IgD-negative memory B cell (primary cell): ENCODE results near the gene PGS1. TPM values are rescaled to one million over a fixed set of nuclear protein-coding genes. Genes with fewer than 3 reads are reported as not detected.

ENCODE experiments used
- H3K27ac Mint-ChIP-seq, 3 donors: one replicate each; pipeline ENCODE4 v1.8.0; 2020 to 2022; ENCODE audit warnings: mild to moderate bottlenecking in 3 of 3, mixed read lengths in 3 of 3, moderate library complexity in 1 of 3
- H3K27me3 Mint-ChIP-seq: one replicate; pipeline ENCODE4 v1.8.0; 2021; ENCODE audit warnings: mixed read lengths
- H3K36me3 Mint-ChIP-seq: one replicate; pipeline ENCODE4 v1.8.0; 2020; ENCODE audit warnings: mild to moderate bottlenecking, mixed read lengths
- H3K4me1 Mint-ChIP-seq, 3 donors: one replicate each; pipeline ENCODE4 v1.8.0; 2020 to 2022; ENCODE audit warnings: mixed read lengths in 3 of 3, mild to moderate bottlenecking in 1 of 3
- H3K4me3 Mint-ChIP-seq, 4 donors: one replicate each; pipeline ENCODE4 v1.8.0; 2020 to 2022; ENCODE audit warnings: mild to moderate bottlenecking in 4 of 4, mixed read lengths in 4 of 4, moderate library complexity in 3 of 4
- H3K9me3 Mint-ChIP-seq, 3 donors: one replicate each; pipeline ENCODE4 v1.8.0; 2020 to 2021; ENCODE audit warnings: mixed read lengths in 3 of 3, mild to moderate bottlenecking in 1 of 3
- polyA plus RNA-seq: library from polyadenylated mRNA; unstranded; fragments of 300-500 nt; fragmentation: Illumina TruSeq; gene quantifications from one replicate; pipeline ENCODE4 v1.2.3, GENCODE V29; 2021

PGS1 gene
- polyA plus RNA-seq, 1 donor from 2014 or later: 49.7 TPM

GRCh38 chr17:78437508-78438169 lies 59.2 kb downstream of the PGS1 start:
- Mint-ChIP-seq H3K27ac (peak overlapping the region; percentile 43 to 88 (median 78)), H3K9me3 (no peaks in the 10 kb centered on the region), H3K4me1 (peaks cover 0 to 5% (median 3%) of the 10 kb centered on the region in 3 donors), H3K36me3 (no peaks in the 10 kb centered on the region), H3K4me3 (peak overlapping the region in 2 of 4 donors; percentile 44 to 78), H3K27me3 (peaks cover 8% of the 10 kb centered on the region)

DNA sequence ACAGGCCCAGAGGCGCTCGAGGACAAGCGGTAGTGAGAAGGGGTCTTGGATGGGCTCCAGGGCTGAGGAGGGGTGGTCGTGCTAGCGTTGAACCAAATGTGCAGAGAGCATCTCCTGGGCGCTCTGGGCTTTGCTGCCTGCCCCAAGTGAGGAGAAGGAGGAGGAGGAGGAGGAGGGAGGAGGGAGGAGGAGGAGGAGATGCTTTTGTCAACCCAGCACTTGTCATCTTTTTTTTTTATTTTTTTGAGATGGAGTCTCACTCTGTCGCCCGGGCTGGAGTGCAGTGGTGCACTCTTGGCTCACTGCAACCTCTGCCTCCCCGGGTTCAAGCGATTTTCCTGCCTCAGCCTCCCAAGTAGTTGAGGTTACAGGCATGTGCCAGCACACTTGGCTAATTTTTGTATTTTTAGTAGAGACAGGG lies 59.8 kb downstream of the PGS1 start:
- H3K27me3 Mint-ChIP-seq: peaks cover 8% of the 10 kb centered on the region
- H3K27ac Mint-ChIP-seq: peak overlapping the region in 2 of 3 donors; percentile 87 to 93
- H3K9me3 Mint-ChIP-seq: no peaks in the 10 kb centered on the region
- H3K4me1 Mint-ChIP-seq: peaks cover 0 to 5% (median 3%) of the 10 kb centered on the region in 3 donors
- H3K4me3 Mint-ChIP-seq: peak overlapping the region in 2 of 4 donors; percentile 17 to 77
- H3K36me3 Mint-ChIP-seq: no peaks in the 10 kb centered on the region

DNA sequence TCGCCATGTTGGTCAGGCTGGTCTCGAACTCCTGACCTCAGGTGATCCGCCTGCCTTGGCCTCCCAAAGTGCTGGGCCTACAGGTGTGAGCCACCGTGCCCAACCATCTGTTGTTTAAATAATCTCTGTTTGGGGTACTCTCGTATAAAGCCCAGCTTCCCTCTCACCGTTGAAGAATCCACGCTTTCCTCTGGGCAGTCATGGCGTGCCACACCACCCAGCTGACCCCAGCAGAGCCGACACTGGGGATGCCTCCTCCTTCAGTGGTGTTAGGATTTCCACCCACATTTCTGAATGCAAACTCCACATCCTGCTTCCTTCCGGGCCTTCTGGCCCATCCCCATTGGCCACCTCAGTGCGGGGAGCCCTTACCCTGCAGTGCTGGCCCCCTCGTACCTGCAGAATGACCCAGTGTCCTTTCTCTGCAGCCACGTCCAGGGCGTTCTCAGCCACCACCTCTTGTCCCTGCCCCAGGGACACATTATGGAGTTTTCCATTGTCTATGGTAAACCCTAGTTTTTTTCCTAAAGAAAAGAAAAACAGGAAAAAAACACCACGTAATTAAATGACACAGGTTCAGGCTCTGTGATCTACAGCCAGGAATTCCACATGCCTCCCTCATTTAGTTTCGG lies 60.4 kb downstream of the PGS1 start:
- H3K4me3 Mint-ChIP-seq: peak overlapping the region in 3 of 4 donors; percentile 30 to 79 (median 70)
- H3K27ac Mint-ChIP-seq: peak overlapping the region; percentile 63 to 93 (median 87)
- H3K27me3 Mint-ChIP-seq: peaks cover 8% of the 10 kb centered on the region
- no peaks in the 10 kb centered on the region for H3K36me3 Mint-ChIP-seq
- no peaks in the 10 kb centered on the region for H3K9me3 Mint-ChIP-seq
- peaks cover 0 to 5% (median 3%) of the 10 kb centered on the region in 3 donors for H3K4me1 Mint-ChIP-seq

- no peaks in the 10 kb centered on the region for H3K9me3 Mint-ChIP-seq
- H3K4me3 Mint-ChIP-seq: no peak overlapping the region
- H3K27me3 Mint-ChIP-seq: peaks cover 6% of the 10 kb centered on the region
- H3K4me1 Mint-ChIP-seq: peaks cover 0 to 5% (median 3%) of the 10 kb centered on the region in 3 donors
- H3K36me3 Mint-ChIP-seq: no peaks in the 10 kb centered on the region
- no peak overlapping the region for H3K27ac Mint-ChIP-seq
These were observed 63.0 kb downstream of the PGS1 start for GRCh38 chr17:78441271-78441971.

DNA sequence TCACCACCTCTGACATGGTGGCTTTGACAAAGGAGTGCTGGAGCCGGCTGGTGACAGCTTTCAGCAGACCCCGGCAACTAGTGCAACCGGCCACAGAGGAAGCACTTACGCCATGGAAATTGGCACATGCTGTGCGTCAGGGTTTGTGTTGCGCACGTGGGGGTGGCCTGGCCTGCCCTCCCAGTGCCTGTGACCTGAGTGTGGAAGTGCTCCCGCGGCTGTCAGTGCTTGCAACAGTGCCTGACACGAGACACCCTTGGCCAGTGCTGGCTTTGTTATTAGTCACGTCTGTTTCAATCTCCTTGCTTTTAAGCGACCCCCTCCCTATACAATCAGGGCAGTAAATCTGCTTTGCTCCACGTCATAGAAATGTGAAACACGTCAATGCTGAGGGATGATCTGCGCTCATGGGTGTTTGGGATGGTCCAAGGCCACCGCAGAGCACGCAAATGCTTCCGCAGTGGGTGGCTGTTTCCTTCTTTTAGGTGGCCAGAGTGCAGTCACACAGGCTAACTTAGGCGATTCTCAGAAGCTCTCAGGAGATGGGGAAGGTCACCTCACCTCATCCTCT lies 64.3 kb downstream of the PGS1 start:
- H3K4me1 Mint-ChIP-seq: peaks cover 0 to 2% (median 0%) of the 10 kb centered on the region in 3 donors
- no peak overlapping the region for H3K27ac Mint-ChIP-seq
- no peaks in the 10 kb centered on the region for H3K9me3 Mint-ChIP-seq
- no peaks in the 10 kb centered on the region for H3K36me3 Mint-ChIP-seq
- peaks cover 4% of the 10 kb centered on the region for H3K27me3 Mint-ChIP-seq
- H3K4me3 Mint-ChIP-seq: no peak overlapping the region

- Mint-ChIP-seq H3K4me3 (no peak overlapping the region), H3K27ac (no peak overlapping the region), H3K27me3 (no peaks in the 10 kb centered on the region), H3K36me3 (no peaks in the 10 kb centered on the region), H3K9me3 (no peaks in the 10 kb centered on the region), H3K4me1 (no peaks in the 10 kb centered on the region)
These were observed 65.9 kb downstream of the PGS1 start for GRCh38 chr17:78444392-78444791.

DNA sequence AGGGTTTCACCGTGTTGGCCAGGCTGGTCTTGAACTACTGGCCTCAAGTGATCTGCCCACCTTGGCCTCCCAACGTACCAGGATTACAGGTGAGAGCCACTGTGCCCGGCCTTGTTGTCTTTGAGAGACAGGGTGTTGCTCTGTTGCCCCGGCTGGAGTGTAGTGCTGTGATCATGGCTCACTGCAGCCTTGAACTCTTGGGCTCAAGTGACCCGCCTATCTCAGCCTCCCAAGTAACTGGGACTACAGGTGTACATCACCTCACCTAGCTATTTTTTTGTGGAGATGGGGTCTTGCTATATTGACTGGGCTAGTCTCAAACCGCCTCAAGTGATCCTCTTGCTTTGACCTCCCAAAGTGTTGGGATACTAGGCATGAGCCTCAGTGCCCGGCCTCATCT lies 68.4 kb downstream of the PGS1 start:
- H3K27ac Mint-ChIP-seq: no peak overlapping the region
- H3K9me3 Mint-ChIP-seq: no peaks in the 10 kb centered on the region
- H3K36me3 Mint-ChIP-seq: no peaks in the 10 kb centered on the region
- peaks cover 0 to 2% (median 0%) of the 10 kb centered on the region in 3 donors for H3K4me1 Mint-ChIP-seq
- no peak overlapping the region for H3K4me3 Mint-ChIP-seq
- no peaks in the 10 kb centered on the region for H3K27me3 Mint-ChIP-seq

GRCh38 chr17:78448356-78448993 lies 70.0 kb downstream of the PGS1 start:
- Mint-ChIP-seq H3K27me3 (no peaks in the 10 kb centered on the region), H3K4me1 (peaks cover 0 to 2% (median 0%) of the 10 kb centered on the region in 3 donors), H3K27ac (no peak overlapping the region), H3K36me3 (no peaks in the 10 kb centered on the region), H3K4me3 (no peak overlapping the region), H3K9me3 (no peaks in the 10 kb centered on the region)

DNA sequence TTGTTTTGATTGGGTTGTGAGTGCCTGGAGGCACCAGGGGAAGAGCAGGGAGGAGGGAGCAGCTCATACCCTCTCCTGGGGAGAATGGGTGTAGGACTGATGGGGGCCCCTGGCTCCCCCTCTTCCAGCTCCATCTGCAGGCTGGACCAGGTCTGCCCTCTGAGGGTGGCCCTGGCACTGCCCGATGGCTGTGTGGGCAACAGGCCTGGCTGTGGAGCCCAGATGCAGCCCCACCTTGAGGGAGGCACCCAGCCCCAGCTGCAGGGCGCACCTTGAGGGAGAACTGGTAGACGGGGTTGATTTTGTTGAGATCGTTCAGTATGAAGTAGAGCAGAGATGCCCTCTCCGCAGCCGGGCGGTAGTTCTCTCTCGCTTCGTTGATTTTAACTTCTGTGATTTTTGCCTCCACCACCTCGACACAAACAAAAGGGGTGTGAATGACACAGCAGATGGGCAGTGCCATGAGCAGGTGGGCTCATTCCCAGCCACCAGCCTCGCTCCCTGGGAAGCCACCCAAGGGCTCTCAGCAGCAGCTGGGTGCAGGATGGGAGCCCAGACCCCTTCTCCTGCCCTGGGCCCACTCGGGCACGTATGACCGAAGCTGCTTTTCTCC lies 71.6 kb downstream of the PGS1 start:
- Mint-ChIP-seq H3K4me1 (peaks cover 0 to 2% (median 0%) of the 10 kb centered on the region in 3 donors), H3K4me3 (no peak overlapping the region), H3K27me3 (no peaks in the 10 kb centered on the region), H3K27ac (no peak overlapping the region), H3K36me3 (no peaks in the 10 kb centered on the region), H3K9me3 (no peaks in the 10 kb centered on the region)

DNA sequence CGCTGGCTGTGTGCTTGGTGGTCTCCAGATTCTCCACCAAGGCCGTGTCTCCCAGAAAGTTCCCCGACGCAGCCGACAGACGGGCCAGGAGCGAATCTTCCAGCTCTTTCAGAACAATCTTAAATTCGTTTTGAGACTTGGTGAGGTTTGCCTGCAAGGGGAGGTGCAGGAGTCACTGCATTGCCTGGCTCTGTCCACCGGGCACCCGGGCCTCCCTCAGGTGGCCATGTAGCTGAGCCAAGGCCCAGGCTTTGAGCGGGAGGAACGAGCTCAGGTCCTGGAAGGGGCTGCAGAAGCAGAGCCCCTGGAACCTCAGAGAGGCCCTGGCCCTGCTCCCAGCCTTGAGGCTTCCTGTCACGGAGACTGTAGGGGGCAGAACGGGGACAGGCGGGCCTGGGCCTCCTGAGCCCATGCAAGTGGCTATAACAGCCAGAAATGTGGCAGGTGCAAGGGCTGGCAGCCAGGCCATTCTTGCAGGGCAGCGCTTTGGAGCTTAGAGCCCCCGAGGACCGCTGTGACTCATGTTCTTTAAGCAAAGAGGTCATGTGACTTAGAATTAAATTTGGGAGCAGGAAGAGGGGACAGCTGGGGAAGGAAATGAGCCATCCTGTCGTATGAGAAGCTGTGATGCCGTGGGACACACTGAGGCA lies 72.4 kb downstream of the PGS1 start:
- Mint-ChIP-seq H3K4me3 (no peak overlapping the region), H3K9me3 (no peaks in the 10 kb centered on the region), H3K27me3 (no peaks in the 10 kb centered on the region), H3K4me1 (peaks cover 0 to 2% (median 0%) of the 10 kb centered on the region in 3 donors), H3K27ac (no peak overlapping the region), H3K36me3 (no peaks in the 10 kb centered on the region)

DNA sequence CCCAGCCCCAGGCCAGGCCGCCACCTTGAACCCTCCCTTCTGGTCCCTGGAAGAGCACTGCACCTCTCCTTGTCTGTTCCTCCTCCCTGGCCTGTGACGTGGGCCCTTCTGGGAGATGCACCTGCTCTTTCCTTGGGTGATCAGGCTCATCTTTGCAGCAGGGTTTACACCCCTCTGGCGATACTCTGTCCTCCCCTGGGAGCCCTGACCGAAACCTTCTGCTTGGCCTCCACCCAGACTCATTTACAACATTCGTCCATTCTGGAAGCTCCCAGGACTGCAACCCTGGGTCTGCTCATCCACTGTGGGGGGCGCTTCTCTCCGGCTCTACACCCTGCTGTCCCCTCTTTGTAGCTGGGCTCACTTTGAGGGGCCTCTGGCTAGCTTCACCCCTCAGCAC lies 73.3 kb downstream of the PGS1 start:
- H3K4me1 Mint-ChIP-seq: peaks cover 0 to 2% (median 0%) of the 10 kb centered on the region in 3 donors
- H3K9me3 Mint-ChIP-seq: no peaks in the 10 kb centered on the region
- no peaks in the 10 kb centered on the region for H3K36me3 Mint-ChIP-seq
- no peak overlapping the region for H3K27ac Mint-ChIP-seq
- peak overlapping the region in 2 of 4 donors; percentile 32 to 60 for H3K4me3 Mint-ChIP-seq
- H3K27me3 Mint-ChIP-seq: no peaks in the 10 kb centered on the region

- Mint-ChIP-seq H3K9me3 (no peaks in the 10 kb centered on the region), H3K27ac (no peak overlapping the region), H3K4me1 (peaks cover 0 to 2% (median 0%) of the 10 kb centered on the region in 3 donors), H3K36me3 (no peaks in the 10 kb centered on the region), H3K4me3 (no peak overlapping the region), H3K27me3 (no peaks in the 10 kb centered on the region)
These were observed 75.9 kb downstream of the PGS1 start for GRCh38 chr17:78454346-78454745.

- Mint-ChIP-seq H3K4me1 (no peaks in the 10 kb centered on the region), H3K4me3 (no peak overlapping the region), H3K9me3 (no peaks in the 10 kb centered on the region), H3K36me3 (no peaks in the 10 kb centered on the region), H3K27ac (peak overlapping the region in 1 of 3 donors; percentile 31), H3K27me3 (peaks cover 2% of the 10 kb centered on the region)
These were observed 79.6 kb downstream of the PGS1 start for GRCh38 chr17:78458091-78458490.

- Mint-ChIP-seq H3K4me1 (no peaks in the 10 kb centered on the region), H3K36me3 (no peaks in the 10 kb centered on the region), H3K9me3 (no peaks in the 10 kb centered on the region), H3K4me3 (no peak overlapping the region), H3K27me3 (peaks cover 2% of the 10 kb centered on the region), H3K27ac (no peak overlapping the region)
These were observed 80.4 kb downstream of the PGS1 start for GRCh38 chr17:78458736-78459335.
